ENCODE data around the gene ANKRD18B.

GRCh38 chr9:33498387-33498786 lies 25.7 kb upstream of the ANKRD18B start:
- TF ChIP-seq GATA2 (IDR thresholded peaks at IDR 0.05; ENCODE audit: low read depth, low read length): no peak
- no peak for TF ChIP-seq GATA3 (IDR thresholded peaks at IDR 0.05; ENCODE audit: low read depth, low read length)

Measured in SH-SY5Y (cell line).